H7 (cell line): ENCODE measurements around the gene FAM204A. TPM values are rescaled to one million over a fixed set of nuclear protein-coding genes. Genes with fewer than 3 reads are reported as not detected.

Experiments used
- DNase-seq: peaks from one replicate; pipeline ENCODE4 v3.0.0; 2012
- H3K27me3 ChIP-seq: 2 replicates; pipeline ENCODE4 v1.6.0; 2011; ENCODE audit warnings: mild to moderate bottlenecking, low read length; ENCODE audit not compliant: control insufficient read depth, insufficient read depth
- H3K36me3 ChIP-seq: replicated peaks from 2 replicates; pipeline ENCODE4 v1.5.1; 2011; ENCODE audit warnings: low read length; ENCODE audit not compliant: control insufficient read depth, insufficient read depth
- H3K4me3 ChIP-seq: 2 replicates; pipeline ENCODE4 v1.5.1; 2011; ENCODE audit warnings: low read depth, mild to moderate bottlenecking, control low read depth, low read length, moderate library complexity; ENCODE audit not compliant: insufficient read depth
- total RNA-seq: library from RNA; depleted of rRNA; stranded (reverse); fragments of >200 nt; shearing (Covaris generic); gene quantifications from 2 replicates; pipeline ENCODE4 v1.2.3, GENCODE V29; 2014

The FAM204A gene
- total RNA-seq, 1 experiment from 2014 or later, result 30.6 TPM

GRCh38 chr10:118343115-118343514 is 991 bp upstream of the FAM204A start:
- no peaks in the 10 kb centered on the region; the same call in 1 of the 2 replicates for H3K36me3 ChIP-seq
- DNase-seq, result no peak
- H3K27me3 ChIP-seq, result no peaks in the 10 kb centered on the region
- no peak overlapping the region for H3K4me3 ChIP-seq

DNA sequence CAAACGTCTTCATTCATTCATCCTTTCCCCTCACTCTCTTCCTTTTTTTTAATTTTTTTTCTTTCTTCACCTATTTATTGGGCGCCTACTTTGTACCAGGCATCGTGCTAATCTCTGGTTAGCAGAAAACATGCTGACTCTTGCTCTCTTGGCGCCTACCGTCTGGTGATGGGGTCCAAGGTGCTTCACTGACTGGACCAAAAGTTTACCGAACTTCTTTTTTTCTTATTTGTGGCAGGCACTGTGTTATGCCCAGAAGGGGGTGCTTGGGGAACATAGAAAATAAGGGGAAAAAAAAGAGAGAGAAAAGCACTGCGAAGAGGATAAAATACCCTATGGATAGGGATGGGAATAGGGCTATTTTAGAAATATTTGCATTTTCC is 505 bp upstream of the FAM204A start:
- Histone ChIP-seq H3K27me3 (no peaks in the 10 kb centered on the region), H3K36me3 (no peaks in the 10 kb centered on the region; the same call in 1 of the 2 replicates), H3K4me3 (peak overlapping the region; percentile 84)
- no peak for DNase-seq

GRCh38 chr10:118340486-118340885 is 1.6 kb downstream of the FAM204A start:
- no peaks in the 10 kb centered on the region for H3K27me3 ChIP-seq
- H3K4me3 ChIP-seq, result no peak overlapping the region
- DNase-seq, result no peak
- H3K36me3 ChIP-seq, result peaks cover 2% of the 10 kb centered on the region

- H3K27me3 ChIP-seq, result no peaks in the 10 kb centered on the region
- DNase-seq, result no peak
- no peak overlapping the region for H3K4me3 ChIP-seq
- H3K36me3 ChIP-seq, result peaks cover 2% of the 10 kb centered on the region
Observed at GRCh38 chr10:118339111-118339510, 3.0 kb downstream of the FAM204A start.

DNA sequence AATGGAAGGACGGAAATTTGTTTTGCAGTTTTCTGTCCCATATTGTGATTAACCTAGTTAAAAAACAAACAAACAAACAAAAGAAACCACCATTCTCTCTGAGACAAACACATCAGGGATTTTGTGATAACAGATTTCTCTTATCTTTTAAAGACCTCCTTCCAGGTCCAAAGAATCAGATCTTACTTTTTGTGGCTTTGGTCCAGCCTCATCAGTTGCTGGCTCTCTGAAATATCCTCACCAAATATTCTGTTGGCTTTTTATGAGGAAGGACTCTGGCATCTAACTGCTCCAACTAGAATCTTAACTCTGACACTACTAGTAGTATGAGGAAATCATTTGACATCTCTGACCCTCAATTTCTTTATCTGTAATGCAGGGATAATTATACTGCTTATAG is 4.8 kb downstream of the FAM204A start:
- Histone ChIP-seq H3K4me3 (no peak overlapping the region), H3K36me3 (peaks cover 4% of the 10 kb centered on the region), H3K27me3 (no peaks in the 10 kb centered on the region)
- DNase-seq, result no peak

GRCh38 chr10:118333871-118334270 is 8.3 kb downstream of the FAM204A start:
- DNase-seq, result no peak
- H3K36me3 ChIP-seq, result peaks cover 5% of the 10 kb centered on the region
- no peak overlapping the region for H3K4me3 ChIP-seq
- H3K27me3 ChIP-seq, result no peaks in the 10 kb centered on the region

DNA sequence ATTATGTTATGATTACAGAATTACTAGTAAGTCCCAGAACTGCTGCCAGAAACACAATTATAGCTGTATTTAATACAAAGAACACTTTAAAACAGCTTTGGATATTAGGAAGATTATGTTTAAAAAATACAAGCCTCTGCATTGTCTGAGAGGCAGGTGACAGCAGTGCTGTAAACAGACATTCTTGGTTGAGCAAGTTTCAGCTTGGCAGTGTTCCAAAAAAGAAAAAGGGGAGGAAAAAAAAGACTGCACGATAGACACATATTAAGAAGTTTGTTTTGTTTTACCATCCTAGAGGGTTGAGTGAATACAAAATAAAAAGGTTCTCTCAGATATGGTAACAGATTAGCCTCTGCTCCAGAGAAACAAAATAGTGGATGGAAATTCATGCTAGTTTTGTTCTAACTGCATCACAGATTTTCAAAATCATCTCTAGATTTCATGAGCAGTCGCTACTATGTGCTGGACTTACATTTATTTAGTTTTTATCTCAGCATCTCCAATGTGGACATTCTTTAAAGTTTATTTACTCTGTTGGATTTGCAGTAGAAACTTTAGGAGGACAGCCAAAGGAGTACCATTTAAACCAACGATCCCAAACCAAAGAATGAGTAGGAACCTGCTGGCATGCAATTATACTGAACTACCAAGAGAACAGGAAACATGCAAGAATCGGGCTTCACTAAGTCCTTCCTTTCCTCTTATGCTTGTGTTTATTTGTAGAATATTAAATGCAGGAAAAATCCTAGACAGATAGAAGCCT is 9.0 kb downstream of the FAM204A start:
- Histone ChIP-seq H3K36me3 (peaks cover 5% of the 10 kb centered on the region), H3K27me3 (no peaks in the 10 kb centered on the region), H3K4me3 (no peak overlapping the region)
- no peak for DNase-seq

- DNase-seq, result no peak
- H3K36me3 ChIP-seq, result peaks cover 6% of the 10 kb centered on the region
- H3K27me3 ChIP-seq, result no peaks in the 10 kb centered on the region
- no peak overlapping the region for H3K4me3 ChIP-seq
Observed at GRCh38 chr10:118332236-118332635, 9.9 kb downstream of the FAM204A start.

DNA sequence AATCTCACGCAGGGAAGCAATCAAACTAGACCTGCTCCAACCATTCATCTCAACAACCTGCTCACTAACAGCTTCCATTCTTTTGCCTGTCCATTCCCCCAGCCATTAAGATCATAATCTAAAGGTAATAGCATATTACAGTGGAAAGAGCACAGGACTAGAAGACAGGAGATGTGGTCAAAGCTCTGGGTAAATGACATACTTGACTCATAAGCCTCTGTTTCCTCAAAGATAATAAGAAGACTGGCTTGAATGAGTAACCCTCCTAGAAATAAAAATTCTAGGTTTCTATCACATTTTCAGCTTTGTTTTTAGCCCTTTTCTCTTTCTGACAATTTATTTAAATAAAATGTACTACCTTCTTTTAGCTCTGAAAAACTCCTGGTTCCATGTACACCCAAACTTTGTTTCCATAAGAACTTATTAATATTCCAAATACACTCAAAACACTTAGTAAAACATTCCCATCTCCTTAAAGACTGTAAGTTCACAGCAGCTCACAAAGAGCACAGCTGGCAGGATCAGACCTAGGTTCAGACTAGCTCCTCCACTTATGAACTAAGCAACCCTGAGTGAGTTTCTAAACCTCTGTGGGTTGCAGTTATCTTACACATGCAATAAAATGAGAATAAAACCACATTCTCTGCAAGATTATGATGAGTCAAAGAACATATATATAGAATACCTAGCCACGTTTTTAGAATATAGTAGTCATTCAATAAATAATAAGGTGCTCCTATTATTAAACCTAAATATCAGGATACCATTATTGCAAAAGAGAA is 11.6 kb downstream of the FAM204A start:
- Histone ChIP-seq H3K27me3 (no peaks in the 10 kb centered on the region), H3K36me3 (peaks cover 4% of the 10 kb centered on the region)
- no peak for DNase-seq

GRCh38 chr10:118324140-118324539 is 18.0 kb downstream of the FAM204A start:
- peaks cover 1% of the 10 kb centered on the region for H3K36me3 ChIP-seq
- DNase-seq, result no peak
- H3K27me3 ChIP-seq, result no peaks in the 10 kb centered on the region
- no peak overlapping the region for H3K4me3 ChIP-seq

More for the DNA sequence above, 11.6 kb downstream of the FAM204A start:
- no peak overlapping the region for H3K4me3 ChIP-seq

DNA sequence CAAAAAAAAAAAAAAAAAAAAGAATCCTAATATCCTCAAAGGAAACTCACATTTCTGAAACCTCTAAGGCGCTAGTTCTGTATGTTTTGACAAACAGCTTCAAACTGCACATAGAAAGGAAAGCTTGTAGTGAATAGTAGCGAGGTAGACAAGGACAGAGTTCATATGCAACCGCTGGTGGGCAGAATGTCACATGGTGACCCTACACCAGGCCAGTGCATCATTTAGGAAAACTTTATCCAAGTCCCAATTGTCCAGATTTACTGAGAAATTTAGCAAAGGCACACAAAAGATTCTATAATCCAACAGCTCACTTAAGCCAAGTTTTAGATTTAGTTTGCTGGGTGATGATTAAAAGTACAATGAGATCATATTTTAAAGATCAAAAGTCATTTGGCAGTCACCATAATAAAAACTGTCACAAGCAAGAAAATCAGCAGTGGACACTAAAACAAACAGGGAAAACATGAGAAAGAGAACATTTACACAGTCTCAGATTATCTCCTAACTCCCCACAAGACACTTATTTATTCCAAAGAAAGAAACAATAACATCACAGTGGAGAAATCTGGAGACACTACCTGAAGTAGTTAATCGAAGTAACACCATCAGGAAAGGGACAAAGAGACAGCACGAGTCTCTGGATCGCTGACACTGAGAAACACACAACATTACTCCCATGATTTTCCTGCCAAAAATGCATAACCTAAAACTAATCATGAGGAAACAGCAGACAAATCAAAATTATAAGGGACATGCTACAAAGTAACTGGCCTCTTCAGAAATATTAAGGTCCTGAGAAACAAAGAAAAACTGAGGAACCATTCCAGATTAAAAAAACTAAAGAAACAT is 20.2 kb downstream of the FAM204A start:
- no peak for DNase-seq
- Histone ChIP-seq H3K27me3 (no peaks in the 10 kb centered on the region), H3K4me3 (no peak overlapping the region), H3K36me3 (no peaks in the 10 kb centered on the region; the same call in none of the 2 replicates)

DNA sequence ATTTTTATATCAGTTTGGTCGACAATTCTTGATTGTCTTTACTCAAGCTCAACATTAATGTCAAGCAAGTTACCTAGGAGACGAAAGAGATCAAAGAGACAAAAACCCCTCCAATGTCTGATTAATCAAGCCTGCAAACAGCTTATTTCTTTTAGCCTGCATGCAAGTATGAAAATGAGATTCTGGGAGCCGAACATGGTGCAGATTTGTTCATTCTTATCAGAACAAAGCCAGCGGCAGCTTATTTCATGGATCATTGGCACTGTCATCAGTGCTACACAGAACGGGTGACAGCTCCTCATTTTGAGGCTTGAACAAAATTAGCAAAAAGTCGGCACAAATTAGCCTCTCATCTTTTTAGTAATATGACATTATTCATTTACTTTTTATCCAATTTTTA is 26.5 kb downstream of the FAM204A start:
- no peaks in the 10 kb centered on the region for H3K36me3 ChIP-seq
- DNase-seq, result no peak
- H3K27me3 ChIP-seq, result no peaks in the 10 kb centered on the region
- H3K4me3 ChIP-seq, result no peak overlapping the region

DNA sequence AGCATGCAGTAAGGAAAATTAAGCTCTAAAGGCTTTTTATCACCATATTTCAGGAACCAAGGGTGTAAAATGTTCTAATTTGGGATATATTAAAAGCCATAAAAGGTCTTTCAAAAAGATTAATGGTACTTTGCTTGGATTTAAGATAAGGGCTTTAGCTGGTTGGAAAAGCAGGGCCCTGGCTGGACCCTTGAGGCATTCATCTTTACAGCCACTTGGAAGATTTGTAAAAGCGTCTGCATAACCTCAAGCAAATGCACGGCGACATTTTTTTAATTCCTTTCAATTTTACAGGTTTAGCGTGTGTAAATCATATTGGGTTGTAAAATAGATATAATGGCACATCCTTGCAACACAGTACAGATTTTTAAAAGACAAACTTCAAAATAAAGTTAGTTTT is 27.2 kb downstream of the FAM204A start:
- Histone ChIP-seq H3K36me3 (no peaks in the 10 kb centered on the region), H3K4me3 (no peak overlapping the region), H3K27me3 (no peaks in the 10 kb centered on the region)
- no peak for DNase-seq

GRCh38 chr10:118311505-118311904 is 30.6 kb downstream of the FAM204A start:
- no peaks in the 10 kb centered on the region for H3K36me3 ChIP-seq
- no peak for DNase-seq
- no peaks in the 10 kb centered on the region for H3K27me3 ChIP-seq
- H3K4me3 ChIP-seq, result no peak overlapping the region
